Osteoblast (primary cell): ENCODE data around the gene TF. TPM values are rescaled to one million over a fixed set of nuclear protein-coding genes. Genes with fewer than 3 reads are reported as not detected.

Source experiments
- DNase-seq: peaks from one replicate; pipeline ENCODE4 v3.0.0; 2011; ENCODE audit warnings: low spot score, mixed read lengths; ENCODE audit not compliant: insufficient read length; ENCODE audit errors: missing footprints
- H2AFZ ChIP-seq: 2 replicates; pipeline ENCODE4 v1.6.0; 2011; ENCODE audit warnings: mild to moderate bottlenecking, low read length
- H3K27ac ChIP-seq: 2 replicates; pipeline ENCODE4 v1.5.1; 2011; ENCODE audit warnings: mild to moderate bottlenecking, low read depth, low read length, moderate library complexity
- H3K27me3 ChIP-seq: 2 replicates; pipeline ENCODE4 v1.6.0; 2012; ENCODE audit warnings: mild to moderate bottlenecking, control low read depth, inconsistent platforms, low read length, moderate library complexity; ENCODE audit not compliant: insufficient read depth
- H3K36me3 ChIP-seq: 2 replicates; pipeline ENCODE4 v1.5.1; 2011; ENCODE audit warnings: mild to moderate bottlenecking, low read length, control low read depth, moderate library complexity; ENCODE audit not compliant: insufficient read depth
- H3K4me1 ChIP-seq: 2 replicates; pipeline ENCODE4 v1.5.1; 2011; ENCODE audit warnings: mild to moderate bottlenecking, low read length, control low read depth, moderate library complexity; ENCODE audit not compliant: insufficient read depth
- H3K4me2 ChIP-seq: 2 replicates; pipeline ENCODE4 v1.6.0; 2011; ENCODE audit warnings: mild to moderate bottlenecking, low read length; ENCODE audit not compliant: insufficient read depth
- H3K4me3 ChIP-seq: fragments of 200-600 bp; sonication (generic); 3 replicates; pipeline ENCODE4 v1.5.1; 2012; ENCODE audit warnings: mild to moderate bottlenecking, low read length, inconsistent platforms; ENCODE audit not compliant: insufficient read depth
- H3K79me2 ChIP-seq: 2 replicates; pipeline ENCODE4 v1.6.0; 2012; ENCODE audit warnings: mild to moderate bottlenecking, low read length, control low read depth, inconsistent platforms; ENCODE audit not compliant: insufficient read depth
- H3K9me3 ChIP-seq: 2 replicates; pipeline ENCODE4 v1.5.1; 2011; ENCODE audit warnings: low read depth, low read length, control low read depth
- H4K20me1 ChIP-seq: 2 replicates; pipeline ENCODE4 v1.6.0; 2012; ENCODE audit warnings: mild to moderate bottlenecking, low read length, control low read depth; ENCODE audit not compliant: insufficient read depth
- CTCF ChIP-seq: IDR thresholded peaks from 2 replicates; pipeline ENCODE4 v1.5.1; 2011; ENCODE audit warnings: mild to moderate bottlenecking, low read depth, low read length, moderate library complexity; ENCODE audit errors: extremely low read depth
- total RNA-seq: library from RNA; depleted of rRNA; stranded (reverse); fragments of >200 nt; gene quantifications from 2 replicates; pipeline ENCODE4 v1.2.3, GENCODE V29; 2012

Gene TF
- total RNA-seq, 1 donor: 0.36 TPM

DNA sequence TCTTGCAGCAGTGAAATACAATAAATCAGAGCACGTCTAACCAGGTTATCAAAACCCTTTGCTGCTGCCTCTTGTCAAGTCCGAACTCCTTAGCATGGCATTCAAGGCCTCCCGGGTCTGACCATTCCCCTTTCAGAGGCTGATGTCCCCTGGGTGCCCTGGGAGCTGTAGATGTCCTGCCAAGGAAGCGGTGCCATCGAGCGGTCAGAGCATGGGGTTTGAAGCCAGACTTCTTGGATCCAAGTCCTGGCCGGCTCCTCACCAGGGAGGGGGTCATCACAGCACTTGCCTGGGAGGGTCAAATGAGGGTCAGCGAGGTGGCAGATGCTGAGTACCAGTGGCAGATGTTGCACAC is 496 bp downstream of the TF start:
- Histone ChIP-seq H3K4me3 (no peak overlapping the region), H3K27ac (no peak overlapping the region), H3K4me2 (no peak overlapping the region), H4K20me1 (no peaks in the 10 kb centered on the region), H3K79me2 (no peaks in the 10 kb centered on the region), H3K9me3 (no peaks in the 10 kb centered on the region), H2AFZ (no peak overlapping the region), H3K27me3 (peaks cover 36% of the 10 kb centered on the region), H3K4me1 (peaks cover 4% of the 10 kb centered on the region), H3K36me3 (no peaks in the 10 kb centered on the region)
- TF ChIP-seq CTCF: no peak
- DNase-seq: no peak

GRCh38 chr3:133747373-133747772 is 1.2 kb downstream of the TF start:
- H4K20me1 ChIP-seq: no peaks in the 10 kb centered on the region
- no peak overlapping the region for H2AFZ ChIP-seq
- peaks cover 1% of the 10 kb centered on the region for H3K4me1 ChIP-seq
- H3K36me3 ChIP-seq: no peaks in the 10 kb centered on the region
- H3K4me2 ChIP-seq: no peak overlapping the region
- peaks cover 32% of the 10 kb centered on the region for H3K27me3 ChIP-seq
- H3K4me3 ChIP-seq: no peak overlapping the region
- TF ChIP-seq CTCF: no peak
- DNase-seq: no peak
- H3K79me2 ChIP-seq: no peaks in the 10 kb centered on the region
- no peak overlapping the region for H3K27ac ChIP-seq
- H3K9me3 ChIP-seq: no peaks in the 10 kb centered on the region

DNA sequence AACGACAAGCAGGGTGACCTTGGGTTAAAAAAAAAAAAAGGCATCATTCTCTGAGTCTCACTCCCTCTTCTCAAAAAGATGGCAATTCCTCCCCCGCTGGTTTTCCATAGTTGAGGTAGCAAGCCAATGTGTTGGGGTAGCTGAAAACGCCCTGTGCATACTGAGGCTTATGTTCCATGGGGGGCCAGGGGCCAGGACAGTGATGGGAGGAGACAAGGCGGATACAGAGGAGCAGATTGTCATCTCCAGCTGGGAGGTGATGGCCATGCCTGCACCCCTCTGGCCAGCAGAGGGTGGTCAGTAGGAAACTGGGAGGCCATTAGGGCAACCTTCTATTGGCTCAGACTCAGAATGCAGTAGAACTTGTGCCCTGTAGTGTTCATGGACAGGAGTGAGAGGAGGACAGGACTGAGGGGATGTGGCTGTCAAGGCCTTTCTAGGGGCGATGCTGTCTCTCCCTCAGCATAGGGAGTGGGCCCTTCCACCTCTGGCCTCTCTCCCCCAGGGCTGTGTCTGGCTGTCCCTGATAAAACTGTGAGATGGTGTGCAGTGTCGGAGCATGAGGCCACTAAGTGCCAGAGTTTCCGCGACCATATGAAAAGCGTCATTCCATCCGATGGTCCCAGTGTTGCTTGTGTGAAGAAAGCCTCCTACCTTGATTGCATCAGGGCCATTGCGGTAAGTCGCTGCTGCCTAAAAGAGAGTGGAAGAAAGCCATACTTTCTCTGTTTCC is 1.9 kb downstream of the TF start:
- TF ChIP-seq CTCF: no peak
- Histone ChIP-seq H3K27ac (no peak overlapping the region), H3K4me3 (no peak overlapping the region), H3K27me3 (peaks cover 31% of the 10 kb centered on the region), H3K4me1 (no peaks in the 10 kb centered on the region), H3K36me3 (no peaks in the 10 kb centered on the region), H4K20me1 (no peaks in the 10 kb centered on the region), H2AFZ (no peak overlapping the region), H3K79me2 (no peaks in the 10 kb centered on the region), H3K4me2 (no peak overlapping the region), H3K9me3 (no peaks in the 10 kb centered on the region)
- no peak for DNase-seq

DNA sequence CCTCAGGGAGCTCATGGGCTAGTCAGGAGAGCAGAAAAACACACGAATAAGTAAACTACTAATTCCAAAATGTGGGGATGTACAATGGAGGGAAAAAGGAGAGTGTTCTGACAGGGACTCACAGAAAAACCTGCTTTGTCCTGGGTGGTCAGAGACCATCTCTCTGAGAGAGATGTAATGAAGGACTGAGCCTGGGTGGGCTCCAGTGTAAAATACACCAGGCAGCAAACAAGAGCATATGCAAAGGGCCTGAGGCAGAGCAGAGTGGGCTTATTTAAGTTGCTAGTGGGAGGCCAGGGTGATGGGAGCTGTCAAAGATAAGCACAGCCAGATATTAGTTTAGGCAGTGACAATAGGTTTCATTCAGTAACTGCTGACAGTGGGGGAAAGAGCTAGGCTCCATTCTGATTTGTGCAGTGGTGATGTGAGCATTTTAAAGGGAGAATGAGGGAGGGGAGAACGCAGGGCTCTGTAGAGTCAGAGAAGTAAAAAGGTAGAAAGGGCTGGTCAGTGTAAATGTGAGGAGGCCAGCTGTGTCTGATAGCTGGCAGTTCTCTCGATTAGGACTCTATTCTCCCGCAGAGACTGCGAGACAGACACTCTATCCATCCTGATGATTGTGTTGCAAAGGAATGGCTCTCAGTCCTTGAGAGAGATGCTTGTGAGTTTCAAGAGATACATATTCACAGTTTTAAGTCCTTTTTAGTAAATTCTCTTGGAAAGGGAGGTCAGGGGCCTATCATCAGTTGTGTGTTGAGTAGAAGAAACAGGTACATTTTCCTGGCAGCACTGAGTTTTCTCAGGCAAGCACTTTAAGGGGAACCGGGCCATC is 3.5 kb downstream of the TF start:
- Histone ChIP-seq H3K27me3 (peaks cover 21% of the 10 kb centered on the region), H3K4me3 (no peak overlapping the region), H3K9me3 (no peaks in the 10 kb centered on the region), H3K4me1 (no peaks in the 10 kb centered on the region), H3K27ac (no peak overlapping the region), H3K79me2 (no peaks in the 10 kb centered on the region), H2AFZ (no peak overlapping the region), H3K36me3 (no peaks in the 10 kb centered on the region), H3K4me2 (no peak overlapping the region), H4K20me1 (no peaks in the 10 kb centered on the region)
- no peak for DNase-seq
- TF ChIP-seq CTCF: no peak
